Adipocyte (in vitro differentiated cells): ENCODE measurements around the gene DMD.
A peak's percentile ranks its signal among the peaks of the same experiment; 100 is the strongest.

Experiments used
- DNase-seq: peaks from one replicate; pipeline ENCODE4 v3.0.0-alpha.2; 2015; ENCODE audit warnings: low read depth
- H3K27me3 ChIP-seq: replicated peaks from 2 replicates; pipeline ENCODE4 v1.7.0; 2013; ENCODE audit warnings: mild to moderate bottlenecking, low read length, moderate library complexity; ENCODE audit not compliant: control insufficient read depth, insufficient read depth
- H3K36me3 ChIP-seq: 2 replicates; pipeline ENCODE4 v1.7.0; 2013; ENCODE audit warnings: low read length, mild to moderate bottlenecking, moderate library complexity; ENCODE audit not compliant: control insufficient read depth, insufficient read depth, severe bottlenecking
- H3K4me1 ChIP-seq: 2 replicates; pipeline ENCODE4 v1.7.0; 2013; ENCODE audit warnings: mild to moderate bottlenecking, low read length, moderate library complexity; ENCODE audit not compliant: control insufficient read depth, insufficient read depth
- H3K4me3 ChIP-seq: 2 replicates; pipeline ENCODE4 v1.7.0; 2013; ENCODE audit warnings: mild to moderate bottlenecking, low read length, moderate library complexity
- H3K9ac ChIP-seq: 2 replicates; pipeline ENCODE4 v1.7.0; 2013; ENCODE audit warnings: mild to moderate bottlenecking, low read length, moderate library complexity
- H3K9me3 ChIP-seq: 2 replicates; pipeline ENCODE4 v1.7.0; 2013; ENCODE audit warnings: mild to moderate bottlenecking, low read length, moderate library complexity; ENCODE audit not compliant: control insufficient read depth

The DMD gene

DNA sequence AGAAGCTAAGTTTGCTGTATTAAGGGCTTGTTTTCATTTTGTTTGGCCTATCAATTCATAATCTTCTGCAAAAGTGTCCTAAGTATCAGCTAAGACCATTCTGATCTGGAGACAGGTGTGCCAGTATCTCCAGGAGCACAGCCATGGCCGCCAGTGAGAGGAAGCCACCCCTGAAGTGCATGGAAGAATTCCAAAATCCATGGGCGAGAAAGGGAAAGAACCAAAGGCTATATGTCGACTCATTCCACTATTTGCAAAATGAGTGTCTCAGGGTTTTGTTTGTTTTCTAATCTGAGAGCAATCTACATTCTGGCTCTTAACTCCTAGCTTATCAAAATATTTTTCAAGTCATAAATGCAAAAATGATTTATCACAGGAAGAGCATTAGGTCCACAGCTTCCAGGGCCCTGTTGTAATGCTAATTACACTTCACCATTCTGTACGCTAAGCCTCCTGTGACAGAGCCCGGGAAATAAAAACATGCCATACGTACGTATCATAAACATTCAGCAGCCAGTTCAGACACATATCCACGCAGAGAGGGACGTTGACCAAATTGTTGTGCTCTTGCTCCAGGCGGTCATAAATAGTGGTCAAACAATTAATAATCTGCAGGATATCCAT, 2002.2 kb downstream of the DMD start:
- Histone ChIP-seq H3K4me1 (no peaks in the 10 kb centered on the region), H3K27me3 (peaks cover 17% of the 10 kb centered on the region), H3K9me3 (no peaks in the 10 kb centered on the region), H3K9ac (no peak overlapping the region), H3K36me3 (no peaks in the 10 kb centered on the region), H3K4me3 (no peak overlapping the region)
- DNase-seq: peak; percentile 50

DNA sequence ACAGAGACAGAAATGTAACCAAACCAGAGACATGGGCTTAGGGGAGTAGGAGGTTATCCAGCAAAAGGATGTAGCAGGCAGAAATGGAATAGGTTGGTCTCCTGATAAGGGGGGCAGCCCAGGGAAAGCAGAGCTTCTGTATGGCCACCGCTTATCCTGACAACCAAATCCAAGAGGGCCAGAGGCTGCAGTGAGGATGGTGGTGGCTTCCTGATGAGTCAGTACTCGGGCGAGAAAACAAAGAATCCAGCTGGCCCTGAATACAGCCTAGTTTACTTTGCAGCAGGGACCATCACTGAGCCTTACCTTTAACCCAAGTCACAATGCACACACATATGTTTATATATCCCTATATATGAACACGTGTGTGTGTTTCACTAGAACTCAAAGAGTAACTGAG, 2009.8 kb downstream of the DMD start:
- no peak for DNase-seq
- no peak overlapping the region for H3K9ac ChIP-seq
- H3K4me1 ChIP-seq: no peaks in the 10 kb centered on the region
- H3K36me3 ChIP-seq: no peaks in the 10 kb centered on the region
- H3K27me3 ChIP-seq: peaks cover 3% of the 10 kb centered on the region
- H3K9me3 ChIP-seq: no peaks in the 10 kb centered on the region
- H3K4me3 ChIP-seq: no peak overlapping the region

DNA sequence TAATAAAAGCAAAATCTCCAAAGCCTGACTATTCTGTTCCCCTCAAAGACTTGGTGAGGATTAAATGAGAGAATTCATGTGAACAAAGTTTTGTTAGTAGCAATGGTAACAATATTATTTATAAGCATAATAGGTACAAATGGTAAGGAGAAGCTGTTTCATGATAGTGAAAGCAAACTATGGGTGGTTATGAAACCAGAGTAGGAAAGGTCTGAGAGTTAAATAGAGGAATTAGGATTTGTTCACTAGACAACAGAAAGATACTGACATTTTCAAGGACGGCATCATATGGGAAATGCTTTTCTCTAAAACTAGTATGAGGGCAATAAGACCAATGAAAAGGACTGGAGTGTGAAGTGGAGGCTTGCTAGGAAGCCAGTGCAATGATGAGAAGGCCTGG, 2010.9 kb downstream of the DMD start:
- DNase-seq: no peak
- H3K27me3 ChIP-seq: no peaks in the 10 kb centered on the region
- H3K4me3 ChIP-seq: no peak overlapping the region
- no peaks in the 10 kb centered on the region for H3K4me1 ChIP-seq
- no peaks in the 10 kb centered on the region for H3K36me3 ChIP-seq
- no peak overlapping the region for H3K9ac ChIP-seq
- no peaks in the 10 kb centered on the region for H3K9me3 ChIP-seq

DNA sequence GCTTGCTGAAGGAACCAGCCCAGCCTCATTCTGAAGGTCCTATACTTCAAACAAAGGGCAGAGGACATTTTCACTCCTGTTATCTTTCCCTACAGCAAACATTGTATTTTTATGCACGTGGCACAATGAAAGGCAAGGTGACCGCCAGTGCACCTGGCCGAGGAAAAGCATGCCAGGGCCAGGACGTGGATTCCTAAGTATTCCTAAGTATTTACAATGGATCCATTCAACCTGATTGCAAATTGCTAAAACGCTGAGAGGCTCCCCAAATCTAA, 2011.6 kb downstream of the DMD start:
- DNase-seq: no peak
- H3K9ac ChIP-seq: no peak overlapping the region
- H3K9me3 ChIP-seq: no peaks in the 10 kb centered on the region
- no peaks in the 10 kb centered on the region for H3K27me3 ChIP-seq
- H3K4me3 ChIP-seq: no peak overlapping the region
- no peaks in the 10 kb centered on the region for H3K4me1 ChIP-seq
- H3K36me3 ChIP-seq: no peaks in the 10 kb centered on the region

DNA sequence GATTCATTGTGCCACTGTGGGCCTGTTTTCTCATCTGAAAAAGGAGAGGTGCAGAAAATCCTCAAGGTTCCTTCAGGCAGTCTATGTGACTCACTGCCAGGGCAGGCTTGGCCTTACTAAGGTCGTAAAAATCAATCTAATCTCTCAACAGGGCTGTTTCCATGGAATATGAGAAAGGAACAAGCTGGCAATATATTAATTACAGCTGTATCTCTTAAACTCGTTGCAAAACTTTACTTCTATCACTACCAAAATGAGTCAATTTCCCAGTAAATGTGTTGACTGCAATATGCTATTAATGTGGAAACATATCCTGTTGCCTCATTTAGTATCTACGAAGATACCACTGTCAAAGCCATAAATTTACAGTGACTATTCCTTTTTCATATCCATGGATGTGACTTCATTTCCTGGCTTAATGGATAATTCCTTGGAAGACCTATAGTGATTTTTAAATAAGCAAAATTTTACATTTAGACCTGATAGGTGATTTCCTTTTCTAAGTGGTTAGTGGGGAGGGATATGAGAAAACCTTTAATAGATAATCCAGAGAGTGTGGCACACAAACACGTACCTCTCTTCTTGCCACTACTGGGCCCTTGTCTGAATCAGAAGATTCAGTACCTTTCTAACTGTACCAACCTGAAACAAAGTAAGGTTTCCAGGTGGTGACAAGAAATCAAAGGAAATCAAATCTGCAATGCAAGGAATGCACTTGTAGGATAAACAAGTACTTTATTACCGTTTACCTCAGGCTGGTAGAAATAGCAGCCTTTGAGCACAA, 2012.1 kb downstream of the DMD start:
- no peak overlapping the region for H3K4me3 ChIP-seq
- no peaks in the 10 kb centered on the region for H3K27me3 ChIP-seq
- no peaks in the 10 kb centered on the region for H3K36me3 ChIP-seq
- H3K9me3 ChIP-seq: no peaks in the 10 kb centered on the region
- no peak for DNase-seq
- no peak overlapping the region for H3K9ac ChIP-seq
- H3K4me1 ChIP-seq: no peaks in the 10 kb centered on the region

DNA sequence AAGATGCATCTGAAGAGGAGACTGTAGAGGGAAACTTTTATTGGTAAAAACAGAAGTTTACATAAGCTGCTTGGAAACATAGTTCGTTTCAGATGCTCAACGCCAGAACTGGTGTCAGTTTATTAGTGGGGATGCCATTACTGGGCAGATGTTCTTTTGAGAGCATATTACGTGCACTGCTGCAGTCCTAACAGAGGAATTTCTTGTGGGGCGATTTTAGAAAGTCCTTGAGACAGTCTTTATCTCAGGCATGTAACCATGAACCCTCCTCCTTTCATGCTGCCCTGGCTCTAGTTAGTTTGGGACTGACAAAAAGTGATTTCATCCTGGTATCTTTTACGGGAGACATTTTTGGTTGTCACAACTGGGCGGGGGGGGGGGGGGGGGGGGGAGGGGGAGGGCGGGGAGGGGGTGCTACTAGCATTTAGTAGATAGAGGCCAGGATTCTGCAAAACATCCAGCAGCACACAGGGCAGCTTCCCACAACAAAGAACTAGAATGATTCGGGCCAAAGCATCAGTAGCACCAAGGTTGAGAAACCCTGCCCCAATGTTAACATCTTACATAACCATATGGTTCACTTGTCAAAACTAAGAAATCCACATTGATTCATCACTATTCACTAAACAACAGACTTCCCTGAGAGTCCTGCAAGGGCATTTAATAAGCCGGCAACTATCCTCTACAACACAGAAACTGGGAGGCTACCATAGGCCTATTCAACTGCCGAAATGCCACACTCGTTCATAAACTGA, 2021.0 kb downstream of the DMD start:
- Histone ChIP-seq H3K4me1 (no peaks in the 10 kb centered on the region), H3K4me3 (no peak overlapping the region), H3K9ac (no peak overlapping the region), H3K27me3 (no peaks in the 10 kb centered on the region), H3K36me3 (no peaks in the 10 kb centered on the region), H3K9me3 (no peaks in the 10 kb centered on the region)
- no peak for DNase-seq

DNA sequence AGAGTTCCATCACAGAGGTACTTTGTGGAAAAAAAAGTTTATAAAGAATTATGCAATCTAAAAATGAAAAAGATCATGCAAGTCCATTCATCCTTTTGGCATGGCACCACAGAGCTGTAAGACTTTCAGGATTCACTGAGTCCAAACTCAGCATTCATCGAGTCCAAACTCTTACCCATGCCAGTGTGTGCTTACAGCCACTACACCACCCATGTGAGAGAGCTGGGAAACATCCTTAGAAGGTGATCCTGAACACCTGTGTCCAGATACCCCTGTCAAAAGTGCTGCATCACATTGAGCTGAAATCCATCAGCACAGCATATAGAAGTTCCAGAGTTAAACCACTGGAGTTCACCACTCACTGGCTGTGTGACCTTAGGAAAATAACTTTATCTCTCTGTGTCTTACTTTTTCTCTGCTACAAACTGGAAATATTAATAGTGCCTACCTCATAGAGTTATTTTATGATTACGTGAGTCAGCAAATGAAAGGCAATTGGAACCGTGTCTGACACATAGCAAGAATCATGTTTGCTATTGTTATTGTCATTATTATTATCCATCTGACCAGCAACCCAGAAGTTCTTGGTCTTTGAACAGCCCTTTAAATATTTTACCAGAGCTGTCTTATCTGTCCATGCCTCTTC, 2024.5 kb downstream of the DMD start:
- Histone ChIP-seq H3K36me3 (no peaks in the 10 kb centered on the region), H3K9ac (no peak overlapping the region), H3K9me3 (no peaks in the 10 kb centered on the region), H3K4me3 (no peak overlapping the region), H3K27me3 (no peaks in the 10 kb centered on the region), H3K4me1 (no peaks in the 10 kb centered on the region)
- DNase-seq: no peak

DNA sequence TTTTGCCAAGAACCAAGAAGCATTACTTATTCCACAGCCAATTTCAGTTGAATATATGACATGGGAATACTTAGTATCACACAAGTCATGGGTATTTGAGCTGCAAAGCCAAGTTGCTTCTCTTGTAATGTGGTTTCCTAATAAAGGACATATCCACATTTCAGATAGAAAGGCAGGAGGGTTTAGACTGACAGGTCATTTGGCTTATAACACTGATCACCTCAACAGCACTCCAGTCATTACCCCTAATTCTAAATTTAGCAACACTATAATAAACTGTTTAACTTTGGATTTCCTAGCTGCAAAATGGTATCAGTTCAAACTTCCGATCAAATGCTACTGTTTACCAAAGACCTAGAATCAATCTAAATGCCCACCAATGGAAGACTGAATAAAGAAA, 2025.5 kb downstream of the DMD start:
- DNase-seq: no peak
- no peak overlapping the region for H3K4me3 ChIP-seq
- no peaks in the 10 kb centered on the region for H3K4me1 ChIP-seq
- no peaks in the 10 kb centered on the region for H3K27me3 ChIP-seq
- no peak overlapping the region for H3K9ac ChIP-seq
- H3K36me3 ChIP-seq: no peaks in the 10 kb centered on the region
- no peaks in the 10 kb centered on the region for H3K9me3 ChIP-seq

DNA sequence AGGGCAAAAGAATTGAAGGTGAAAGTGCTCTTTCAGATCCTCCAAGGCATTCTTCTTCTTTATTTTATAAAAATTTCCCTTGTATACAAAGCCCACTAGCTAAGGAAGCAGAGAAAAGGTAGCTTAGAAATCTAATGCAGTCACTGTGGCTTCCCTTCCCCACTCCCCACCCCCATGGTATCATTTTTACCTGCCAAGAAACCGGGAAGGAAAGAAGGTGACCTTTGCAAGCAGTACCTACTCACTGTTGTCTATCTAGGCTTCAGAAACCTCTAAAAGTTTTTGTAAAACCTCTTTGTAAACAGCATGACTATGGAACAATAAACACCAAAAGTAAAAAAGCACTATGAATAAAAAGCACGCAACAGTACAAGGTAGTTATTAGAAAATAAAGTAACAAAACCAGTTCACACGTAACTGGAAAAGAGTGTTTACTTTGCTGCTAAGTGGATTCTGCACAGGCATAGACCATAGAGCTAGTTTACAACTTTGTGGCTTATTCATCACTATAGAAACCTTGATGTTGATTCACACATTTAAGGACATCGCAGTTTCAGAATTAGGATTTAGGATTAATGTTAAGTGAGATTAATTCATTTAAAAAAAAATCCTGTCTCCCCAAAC, 2029.9 kb downstream of the DMD start:
- Histone ChIP-seq H3K27me3 (peaks cover 2% of the 10 kb centered on the region), H3K9me3 (no peaks in the 10 kb centered on the region), H3K4me3 (no peak overlapping the region), H3K9ac (no peak overlapping the region), H3K36me3 (no peaks in the 10 kb centered on the region), H3K4me1 (no peaks in the 10 kb centered on the region)
- no peak for DNase-seq

DNA sequence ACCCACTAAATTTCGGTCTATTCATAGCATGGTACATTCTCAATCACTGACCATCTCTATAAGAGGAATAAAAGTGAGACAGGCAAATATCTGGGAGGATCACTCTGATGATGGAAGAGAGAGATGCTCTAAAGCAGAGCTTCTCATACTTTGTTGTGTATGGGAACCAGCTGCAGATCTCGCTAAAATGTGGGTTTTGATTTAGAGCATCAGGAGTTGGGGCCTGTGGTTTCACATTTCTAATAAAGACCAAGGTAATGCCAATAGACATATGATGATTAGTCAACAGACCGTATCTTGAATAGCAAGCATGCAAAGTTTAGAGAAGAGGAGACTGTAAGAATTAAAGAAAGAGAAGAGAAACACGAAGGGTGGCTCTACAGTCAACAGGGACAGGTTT, 2032.1 kb downstream of the DMD start:
- DNase-seq: no peak
- Histone ChIP-seq H3K36me3 (no peaks in the 10 kb centered on the region), H3K9me3 (no peaks in the 10 kb centered on the region), H3K4me1 (no peaks in the 10 kb centered on the region), H3K27me3 (peaks cover 2% of the 10 kb centered on the region), H3K4me3 (no peak overlapping the region), H3K9ac (no peak overlapping the region)

DNA sequence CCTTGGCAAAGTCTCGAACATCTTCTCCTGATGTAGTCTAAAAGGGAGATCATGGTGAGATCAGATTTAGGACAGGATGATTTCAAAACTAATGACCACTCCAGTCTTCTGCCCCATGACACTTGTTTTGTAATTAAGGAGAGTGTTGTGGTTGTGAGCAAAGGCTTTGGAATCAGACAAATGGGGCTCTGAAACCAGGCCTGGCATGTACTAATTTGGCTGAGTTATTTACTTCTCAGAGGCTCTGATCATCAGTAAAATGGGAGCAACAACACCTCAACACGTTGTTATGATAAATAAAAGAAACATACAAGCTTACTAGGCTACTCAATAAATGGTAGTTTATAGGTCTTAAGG, 2032.6 kb downstream of the DMD start:
- DNase-seq: no peak
- no peak overlapping the region for H3K9ac ChIP-seq
- H3K27me3 ChIP-seq: peaks cover 2% of the 10 kb centered on the region
- H3K9me3 ChIP-seq: no peaks in the 10 kb centered on the region
- H3K36me3 ChIP-seq: no peaks in the 10 kb centered on the region
- H3K4me1 ChIP-seq: no peaks in the 10 kb centered on the region
- no peak overlapping the region for H3K4me3 ChIP-seq
